OCI-LY1 (cell line): ENCODE measurements around the gene DHX32.

ENCODE experiments used
- CTCF ChIP-seq: fragments of 200-600 bp; sonication (generic), shearing (Covaris generic); IDR thresholded peaks from 2 replicates; pipeline ENCODE4 v1.5.1; 2017; ENCODE audit warnings: mild to moderate bottlenecking, antibody characterized with exemption, low read length, moderate library complexity, mixed read lengths
- EZH2 ChIP-seq: fragments of 200-600 bp; sonication (generic), shearing (Covaris generic); IDR thresholded peaks from 2 replicates; pipeline ENCODE4 v1.8.0; 2017; ENCODE audit warnings: borderline replicate concordance, mixed run types, mild to moderate bottlenecking, antibody characterized with exemption, low read length, moderate library complexity, mixed read lengths

GRCh38 chr10:125822878-125823662 is 58.0 kb downstream of the DHX32 start, which contains the start of the genes BCCIP and UROS:
- TF ChIP-seq CTCF (no peak), EZH2 (no peak)
